NT2/D1 (cell line): ENCODE data around the gene KIF24.

Source experiments
- SUZ12 ChIP-seq: IDR thresholded peaks from 2 replicates; pipeline ENCODE4 v1.6.1; 2011; ENCODE audit not compliant: insufficient read length, insufficient read depth; ENCODE audit errors: extremely low read depth
- YY1 ChIP-seq: IDR thresholded peaks from 2 replicates; pipeline ENCODE4 v1.6.1; 2011; ENCODE audit not compliant: insufficient read length, insufficient read depth

DNA sequence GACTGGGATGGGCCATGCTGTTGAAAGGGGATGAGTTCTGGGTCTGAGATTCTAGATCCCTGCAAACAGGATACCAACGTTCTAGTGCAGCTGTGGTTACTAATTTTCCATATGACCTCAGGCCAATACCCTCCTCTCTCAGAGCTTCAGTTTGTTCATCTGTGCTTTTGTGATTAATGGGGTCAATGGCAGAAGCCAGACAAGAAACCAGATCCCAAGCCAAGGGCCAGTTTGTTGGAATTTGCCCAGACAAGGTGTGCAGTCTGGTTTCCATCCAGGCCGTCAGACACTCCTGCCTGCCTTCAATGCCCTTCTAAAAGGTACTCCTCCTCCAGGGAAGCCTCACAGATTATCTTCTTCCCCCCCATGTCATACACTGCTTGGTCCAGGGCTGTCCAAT lies 36.2 kb upstream of the KIF24 start:
- TF ChIP-seq YY1 (no peak), SUZ12 (no peak)
